ENCODE results near the gene PAPOLB.

DNA sequence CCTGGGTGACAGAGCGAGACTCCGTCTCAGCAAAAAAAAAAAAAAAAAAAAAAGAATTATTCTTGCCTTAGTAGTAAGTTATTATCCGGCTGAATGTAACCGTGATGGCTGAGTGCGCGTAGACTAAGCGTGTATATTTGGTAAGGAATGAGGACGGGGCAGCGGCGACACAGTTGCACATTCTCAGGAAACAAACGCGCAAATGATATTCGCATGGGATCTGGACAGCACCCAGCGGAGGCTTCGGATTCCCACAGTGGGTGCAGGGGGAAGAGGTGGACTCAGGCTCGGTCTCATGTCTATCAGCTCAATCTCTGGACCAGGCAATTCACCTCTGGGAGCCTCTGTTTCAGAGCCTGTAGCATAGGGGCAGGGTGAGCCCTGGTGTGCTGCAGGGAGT, 29.1 kb downstream of the PAPOLB start:
- TF ChIP-seq, protein P1, sequence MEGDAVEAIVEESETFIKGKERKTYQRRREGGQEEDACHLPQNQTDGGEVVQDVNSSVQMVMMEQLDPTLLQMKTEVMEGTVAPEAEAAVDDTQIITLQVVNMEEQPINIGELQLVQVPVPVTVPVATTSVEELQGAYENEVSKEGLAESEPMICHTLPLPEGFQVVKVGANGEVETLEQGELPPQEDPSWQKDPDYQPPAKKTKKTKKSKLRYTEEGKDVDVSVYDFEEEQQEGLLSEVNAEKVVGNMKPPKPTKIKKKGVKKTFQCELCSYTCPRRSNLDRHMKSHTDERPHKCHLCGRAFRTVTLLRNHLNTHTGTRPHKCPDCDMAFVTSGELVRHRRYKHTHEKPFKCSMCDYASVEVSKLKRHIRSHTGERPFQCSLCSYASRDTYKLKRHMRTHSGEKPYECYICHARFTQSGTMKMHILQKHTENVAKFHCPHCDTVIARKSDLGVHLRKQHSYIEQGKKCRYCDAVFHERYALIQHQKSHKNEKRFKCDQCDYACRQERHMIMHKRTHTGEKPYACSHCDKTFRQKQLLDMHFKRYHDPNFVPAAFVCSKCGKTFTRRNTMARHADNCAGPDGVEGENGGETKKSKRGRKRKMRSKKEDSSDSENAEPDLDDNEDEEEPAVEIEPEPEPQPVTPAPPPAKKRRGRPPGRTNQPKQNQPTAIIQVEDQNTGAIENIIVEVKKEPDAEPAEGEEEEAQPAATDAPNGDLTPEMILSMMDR (IDR thresholded peaks at IDR 0.05): no peak
- no peak for TF ChIP-seq POLR2A (IDR thresholded peaks at IDR 0.05)

Measured in suprapubic skin (tissue), 3 donors.